Spleen (tissue), 7 donors: ENCODE data around the gene MATCAP1.

Experiments
- POLR2A ChIP-seq, 3 donors: fragments of 450-650 bp; IDR thresholded peaks; one replicate each; pipeline ENCODE4 v1.5.1; 2017; ENCODE audit warnings: antibody characterized with exemption in 3 of 3, mild to moderate bottlenecking in 1 of 3
- POLR2AphosphoS5 ChIP-seq, 3 donors: sonication (generic); formaldehyde crosslinking; IDR thresholded peaks; one replicate each; pipeline ENCODE4 v1.5.1; 2017; ENCODE audit warnings: antibody characterized with exemption in 3 of 3
- TF ChIP-seq, protein P1 (sequence below), 11 experiments: fragments of 200-600 bp in 7 of 11; fragments of 450-650 bp in 4 of 11; sonication (generic) in 4 of 11; IDR thresholded peaks in 8 of 11; conservative IDR thresholded peaks in 3 of 11; 1 replicate in 7 of 11; 2 replicates in 4 of 11; pipeline versions ENCODE4 v1.4.0 to v1.8.0; 2016 to 2021; ENCODE audit warnings: antibody characterized with exemption in 11 of 11, inconsistent platforms in 4 of 11, mild to moderate bottlenecking in 1 of 11
- donor health status: DM: no; HTN: no; CAD: no; lungs with moderate emphysema.
- donor health status: DM: no; HTN: no; CAD: no.
- donor health status: DM: no; HTN: no; CAD: no.

DNA sequence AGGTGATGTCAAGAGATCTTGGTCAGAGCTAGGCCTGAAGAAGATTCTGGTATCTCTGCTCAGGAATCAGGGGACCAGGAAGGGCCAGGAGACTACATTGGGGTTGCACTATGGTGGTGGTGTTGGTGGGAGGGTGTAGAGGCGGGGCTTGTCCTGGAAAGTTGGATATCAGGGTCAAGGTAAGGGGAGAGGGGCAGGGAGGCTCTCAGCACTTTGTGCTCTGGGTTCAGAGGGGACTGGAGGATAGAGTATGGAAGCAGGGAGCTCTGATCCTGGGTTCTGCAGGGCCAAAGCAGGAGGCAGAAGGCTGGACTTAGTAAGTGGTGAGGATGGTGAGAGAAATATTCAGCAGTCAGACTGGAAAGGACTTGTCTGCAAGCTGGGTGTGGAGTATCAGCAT is 10.4 kb downstream of the MATCAP1 start:
- TF ChIP-seq POLR2AphosphoS5 (IDR thresholded peaks at IDR 0.05) (no peak), POLR2A (IDR thresholded peaks at IDR 0.05) (no peak)
- TF ChIP-seq, protein P1, sequence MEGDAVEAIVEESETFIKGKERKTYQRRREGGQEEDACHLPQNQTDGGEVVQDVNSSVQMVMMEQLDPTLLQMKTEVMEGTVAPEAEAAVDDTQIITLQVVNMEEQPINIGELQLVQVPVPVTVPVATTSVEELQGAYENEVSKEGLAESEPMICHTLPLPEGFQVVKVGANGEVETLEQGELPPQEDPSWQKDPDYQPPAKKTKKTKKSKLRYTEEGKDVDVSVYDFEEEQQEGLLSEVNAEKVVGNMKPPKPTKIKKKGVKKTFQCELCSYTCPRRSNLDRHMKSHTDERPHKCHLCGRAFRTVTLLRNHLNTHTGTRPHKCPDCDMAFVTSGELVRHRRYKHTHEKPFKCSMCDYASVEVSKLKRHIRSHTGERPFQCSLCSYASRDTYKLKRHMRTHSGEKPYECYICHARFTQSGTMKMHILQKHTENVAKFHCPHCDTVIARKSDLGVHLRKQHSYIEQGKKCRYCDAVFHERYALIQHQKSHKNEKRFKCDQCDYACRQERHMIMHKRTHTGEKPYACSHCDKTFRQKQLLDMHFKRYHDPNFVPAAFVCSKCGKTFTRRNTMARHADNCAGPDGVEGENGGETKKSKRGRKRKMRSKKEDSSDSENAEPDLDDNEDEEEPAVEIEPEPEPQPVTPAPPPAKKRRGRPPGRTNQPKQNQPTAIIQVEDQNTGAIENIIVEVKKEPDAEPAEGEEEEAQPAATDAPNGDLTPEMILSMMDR (IDR thresholded peaks at IDR 0.05 in 8 of 11, conservative IDR thresholded peaks at IDR 0.05 in 3 of 11) = no peak
